ENCODE results near the gene DGKQ. TPM values are rescaled to one million over a fixed set of nuclear protein-coding genes. Genes with fewer than 3 reads are reported as not detected.
"Not testable (repeated sequence)": the region's sequence is repeated elsewhere in the genome, so short reads cannot be mapped to it uniquely, and the experiment has no call there.

DGKQ gene
- total RNA-seq, 2 experiments from 2014 or later: 14.3 to 16.7 TPM

DNA sequence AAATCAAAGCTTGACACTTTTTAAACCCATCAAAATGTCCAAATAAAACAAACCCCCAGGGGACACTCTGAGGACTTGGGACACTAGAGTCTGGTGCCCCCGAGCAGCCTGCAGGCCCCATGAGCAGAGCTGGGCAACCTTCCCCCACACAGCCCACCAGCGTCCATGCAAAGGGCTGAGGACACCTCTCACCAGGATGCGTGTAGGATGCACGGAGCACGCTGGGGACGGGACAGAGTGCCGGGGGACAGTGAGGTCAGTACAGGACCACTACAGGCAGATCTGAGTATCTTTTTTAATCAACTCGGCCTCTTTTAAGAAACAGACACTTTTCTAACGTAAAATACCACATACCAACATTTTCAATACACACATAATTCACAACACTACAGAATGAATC lies 48.2 kb downstream of the DGKQ start:
- TF ChIP-seq, protein P1, sequence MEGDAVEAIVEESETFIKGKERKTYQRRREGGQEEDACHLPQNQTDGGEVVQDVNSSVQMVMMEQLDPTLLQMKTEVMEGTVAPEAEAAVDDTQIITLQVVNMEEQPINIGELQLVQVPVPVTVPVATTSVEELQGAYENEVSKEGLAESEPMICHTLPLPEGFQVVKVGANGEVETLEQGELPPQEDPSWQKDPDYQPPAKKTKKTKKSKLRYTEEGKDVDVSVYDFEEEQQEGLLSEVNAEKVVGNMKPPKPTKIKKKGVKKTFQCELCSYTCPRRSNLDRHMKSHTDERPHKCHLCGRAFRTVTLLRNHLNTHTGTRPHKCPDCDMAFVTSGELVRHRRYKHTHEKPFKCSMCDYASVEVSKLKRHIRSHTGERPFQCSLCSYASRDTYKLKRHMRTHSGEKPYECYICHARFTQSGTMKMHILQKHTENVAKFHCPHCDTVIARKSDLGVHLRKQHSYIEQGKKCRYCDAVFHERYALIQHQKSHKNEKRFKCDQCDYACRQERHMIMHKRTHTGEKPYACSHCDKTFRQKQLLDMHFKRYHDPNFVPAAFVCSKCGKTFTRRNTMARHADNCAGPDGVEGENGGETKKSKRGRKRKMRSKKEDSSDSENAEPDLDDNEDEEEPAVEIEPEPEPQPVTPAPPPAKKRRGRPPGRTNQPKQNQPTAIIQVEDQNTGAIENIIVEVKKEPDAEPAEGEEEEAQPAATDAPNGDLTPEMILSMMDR (IDR thresholded peaks at IDR 0.05): no peak
- DNase-seq (no peak), ATAC-seq (no peak)
- Mint-ChIP-seq H3K4me1 (ENCODE audit: low read depth) (peaks cover 61% of the 10 kb centered on the region), H3K27ac (peak overlapping the region; percentile 87), H3K9me3 (no peaks in the 10 kb centered on the region), H3K27me3 (no peaks in the 10 kb centered on the region), H3K36me3 (ENCODE audit: low read depth) (peaks cover 18% of the 10 kb centered on the region), H3K4me3 (no peak overlapping the region)
- intact Hi-C loops (cut with micrococcal nuclease): no loop called here
- ChIA-PET CTCF (no interaction called here), POLR2A (interaction anchor here (1.0 kb wide), 1 partner anchor 46 kb away, joined by 4 read pairs; no protein-coding TSS in a partner anchor)

DNA sequence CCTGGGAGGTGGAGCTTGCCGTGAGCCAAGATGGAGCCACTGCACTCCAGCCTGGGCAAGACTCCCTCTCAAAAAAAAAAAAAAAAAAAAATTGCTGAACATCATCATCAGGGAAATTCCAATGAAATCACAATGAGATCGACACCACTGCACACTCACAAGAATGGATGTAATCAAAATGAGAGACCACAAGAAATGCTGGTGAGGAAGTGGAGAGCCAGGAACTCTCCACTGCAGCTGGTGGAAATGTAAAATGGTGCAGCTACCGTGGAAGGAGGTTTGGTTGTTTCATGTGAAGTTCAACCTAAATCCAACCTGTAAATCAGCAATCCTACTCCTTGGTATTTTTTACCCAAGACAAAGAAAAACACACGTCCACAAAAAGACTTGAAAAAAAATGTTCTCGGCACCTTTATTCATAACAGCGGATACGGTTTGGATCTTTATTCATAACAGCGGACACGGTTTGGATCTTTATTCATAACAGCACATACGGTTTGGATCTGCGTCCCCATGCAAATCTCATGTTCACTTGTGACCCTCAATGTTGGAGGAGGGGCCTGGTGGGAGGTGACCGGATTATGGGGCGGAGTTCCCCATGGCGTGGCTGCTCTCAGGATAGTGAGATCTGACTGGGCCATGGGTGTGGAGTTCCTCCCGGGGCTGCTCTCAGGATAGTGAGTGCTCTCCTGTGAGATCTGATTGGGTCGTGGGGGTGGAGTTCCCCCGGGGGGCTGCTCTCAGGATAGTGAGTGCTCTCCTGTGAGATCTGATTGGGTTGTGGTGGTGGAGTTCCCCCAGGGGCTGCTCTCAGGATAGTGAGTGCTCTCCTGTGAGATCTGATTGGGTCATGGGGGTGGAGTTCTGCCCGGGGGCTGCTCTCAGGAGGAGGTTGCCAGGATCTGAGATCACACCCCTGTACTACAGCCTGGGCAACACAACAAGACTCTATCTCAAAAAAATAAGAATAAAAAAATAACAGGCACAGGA lies 49.0 kb downstream of the DGKQ start:
- no peaks in the 10 kb centered on the region for H3K27me3 Mint-ChIP-seq
- ATAC-seq (peak; percentile 83), DNase-seq (peak; percentile 62)
- ChIA-PET POLR2A (interaction anchor here (1.0 to 2.8 kb wide), 3 partner anchors 8 to 46 kb away, joined by 3 to 11 read pairs (median 4); partner anchors contain the start of genes GAK and TMEM175), CTCF (no interaction called here)
- peak overlapping the region; percentile 8 for H3K4me3 Mint-ChIP-seq
- peaks cover 23% of the 10 kb centered on the region for H3K36me3 Mint-ChIP-seq (ENCODE audit: low read depth)
- H3K9me3 Mint-ChIP-seq: no peaks in the 10 kb centered on the region
- intact Hi-C loops (cut with micrococcal nuclease): no loop called here
- H3K27ac Mint-ChIP-seq: peak overlapping the region; percentile 87
- H3K4me1 Mint-ChIP-seq (ENCODE audit: low read depth): peaks cover 63% of the 10 kb centered on the region
- TF ChIP-seq, protein P1 (IDR thresholded peaks at IDR 0.05): no peak

DNA sequence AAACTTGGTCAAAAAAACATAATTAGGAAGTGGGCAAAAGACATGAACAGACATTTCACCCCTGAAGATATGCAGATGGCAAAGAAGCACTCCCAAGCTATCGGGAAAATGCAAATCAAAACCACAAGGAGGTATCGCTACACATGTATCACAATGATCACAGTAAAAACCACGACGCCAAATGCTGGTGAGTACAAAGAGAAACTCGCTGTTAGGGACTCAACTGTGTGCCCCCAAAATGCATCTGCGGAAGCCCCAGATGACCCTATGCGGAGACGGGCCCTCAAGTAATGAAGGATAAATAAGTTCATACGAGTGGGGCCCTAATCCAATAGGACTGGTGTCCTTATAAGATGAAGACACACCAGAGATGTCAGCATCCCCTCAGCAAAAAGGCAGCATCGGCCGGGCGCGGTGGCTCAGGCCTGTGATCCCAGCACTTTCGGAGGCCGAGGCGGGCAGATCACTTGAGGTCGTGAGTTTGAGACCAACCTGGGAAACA lies 51.5 kb downstream of the DGKQ start:
- POLR2A ChIA-PET: interaction anchor here (0.6 to 2.8 kb wide), 3 partner anchors 10 to 43 kb away, joined by 3 to 11 read pairs (median 3); partner anchors contain the start of genes GAK and TMEM175
- ATAC-seq (peak; percentile 60), DNase-seq (peak; percentile 54)
- TF ChIP-seq, protein P1 (IDR thresholded peaks at IDR 0.05): no peak
- H3K36me3 Mint-ChIP-seq (ENCODE audit: low read depth): peaks cover 30% of the 10 kb centered on the region
- H3K9me3 Mint-ChIP-seq: peaks cover 4% of the 10 kb centered on the region
- H3K27ac Mint-ChIP-seq: peak overlapping the region; percentile 59
- H3K27me3 Mint-ChIP-seq: no peaks in the 10 kb centered on the region
- intact Hi-C loops (cut with micrococcal nuclease): no loop called here
- H3K4me3 Mint-ChIP-seq: no peak overlapping the region
- CTCF ChIA-PET: interaction anchor here (0.7 to 1.2 kb wide), 3 partner anchors 11 to 180 kb away, joined by 3 read pairs; partner anchors contain the start of genes GAK and TMEM175
- H3K4me1 Mint-ChIP-seq (ENCODE audit: low read depth): peaks cover 63% of the 10 kb centered on the region

DNA sequence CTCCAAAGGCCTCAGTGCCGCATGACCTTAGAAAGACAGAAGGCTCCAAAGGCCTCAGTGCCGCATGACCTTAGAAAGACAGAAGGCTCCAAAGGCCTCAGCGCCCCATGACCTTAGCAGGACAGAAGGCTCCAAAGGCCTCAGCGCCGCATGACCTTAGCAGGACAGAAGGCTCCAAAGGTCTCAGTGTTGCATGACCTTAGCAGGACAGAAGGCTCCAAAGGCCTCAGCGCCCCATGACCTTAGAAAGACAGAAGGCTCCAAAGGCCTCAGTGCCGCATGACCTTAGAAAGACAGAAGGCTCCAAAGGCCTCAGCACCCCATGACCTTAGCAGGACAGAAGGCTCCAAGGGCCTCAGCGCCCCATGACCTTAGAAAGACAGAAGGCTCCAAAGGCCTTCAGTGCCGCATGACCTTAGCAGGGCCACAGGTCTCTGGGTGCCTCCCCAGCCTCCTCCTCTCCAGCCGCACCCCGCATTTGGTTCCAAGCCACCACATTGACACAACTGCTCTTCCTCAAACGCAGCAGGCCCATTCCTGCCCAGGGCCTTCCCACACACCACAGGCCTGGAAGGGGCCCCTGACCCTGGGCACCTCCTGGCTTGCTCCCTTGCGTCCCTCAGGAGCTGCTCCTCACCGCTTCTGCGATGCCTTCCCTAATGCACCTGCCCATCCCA lies 54.2 kb downstream of the DGKQ start:
- H3K9me3 Mint-ChIP-seq; DNase-seq; H3K27ac Mint-ChIP-seq; H3K27me3 Mint-ChIP-seq; CTCF ChIA-PET; intact Hi-C loops (cut with micrococcal nuclease); H3K4me3 Mint-ChIP-seq; ATAC-seq: not testable (repeated sequence)
- H3K4me1 Mint-ChIP-seq (ENCODE audit: low read depth): peaks cover 62% of the 10 kb centered on the region
- POLR2A ChIA-PET: interaction anchor here (0.9 to 1.4 kb wide), 2 partner anchors 11 to 12 kb away, joined by 3 read pairs; no protein-coding TSS in a partner anchor
- H3K36me3 Mint-ChIP-seq (ENCODE audit: low read depth): peaks cover 27% of the 10 kb centered on the region

DNA sequence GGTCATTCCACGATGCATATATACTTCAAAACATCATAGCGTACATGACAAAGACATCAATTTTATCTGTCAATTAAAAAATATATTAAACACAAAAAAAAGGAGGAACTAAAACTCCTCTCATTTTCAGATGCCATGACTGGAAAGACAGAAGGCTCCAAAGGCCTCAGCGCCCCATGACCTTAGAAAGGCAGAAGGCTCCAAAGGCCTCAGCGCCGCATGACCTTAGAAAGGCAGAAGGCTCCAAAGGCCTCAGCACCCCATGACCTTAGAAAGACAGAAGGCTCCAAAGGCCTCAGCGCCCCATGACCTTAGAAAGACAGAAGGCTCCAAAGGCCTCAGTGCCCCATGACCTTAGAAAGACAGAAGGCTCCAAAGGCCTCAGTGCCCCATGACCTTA lies 54.8 kb downstream of the DGKQ start:
- H3K4me1 Mint-ChIP-seq (ENCODE audit: low read depth): peaks cover 58% of the 10 kb centered on the region
- H3K27me3 Mint-ChIP-seq: not testable (repeated sequence)

More for the DNA sequence above, 54.8 kb downstream of the DGKQ start:
- H3K27ac Mint-ChIP-seq; ATAC-seq; H3K9me3 Mint-ChIP-seq; intact Hi-C loops (cut with micrococcal nuclease); H3K4me3 Mint-ChIP-seq; DNase-seq; CTCF ChIA-PET: not testable (repeated sequence)
- H3K36me3 Mint-ChIP-seq (ENCODE audit: low read depth): peaks cover 26% of the 10 kb centered on the region
- POLR2A ChIA-PET: interaction anchor here (1.4 kb wide), 1 partner anchor 13 kb away, joined by 3 read pairs; no protein-coding TSS in a partner anchor
